Endothelial cell of umbilical vein (primary cell): ENCODE data around the gene REEP5. TPM values are rescaled to one million over a fixed set of nuclear protein-coding genes. Genes with fewer than 3 reads are reported as not detected.

ENCODE experiments used
- BruUV-seq: library from RNA; stranded (reverse); fragments of 400-500 nt; replicated peaks from 2 replicates; lab custom pipeline; 2021; lab: Mats Ljungman, UMichigan
- CTCF ChIA-PET: fragments of 300-600, 350-600 bp; sonication (Branson Sonifier 250); formaldehyde crosslinking; loops from one replicate; lab custom pipeline; 2021; ENCODE audit warnings: antibody characterized with exemption, inconsistent platforms; lab: Charles Lee
- POLR2A ChIA-PET: fragments of 300-600, 350-600 bp; sonication (Branson Sonifier 250); formaldehyde crosslinking; loops from one replicate; lab custom pipeline; 2021; ENCODE audit warnings: antibody characterized with exemption, inconsistent platforms; lab: Charles Lee
- DNase-seq: peaks from one replicate; pipeline ENCODE4 v3.0.0-alpha.2; 2011; ENCODE audit warnings: low read depth, low spot score
- FAIRE-seq: peaks from 2 replicates; lab custom pipeline; 2011; peaks lifted over from hg19 to GRCh38; lab: Jason Lieb, UNC
- H2AFZ ChIP-seq: 2 replicates; pipeline ENCODE4 v1.6.0; 2012; ENCODE audit warnings: low read depth, low read length, control low read depth, inconsistent platforms
- H3K27ac ChIP-seq: 2 replicates; pipeline ENCODE4 v1.5.1; 2011; ENCODE audit warnings: low read depth, mild to moderate bottlenecking, control low read depth, low read length, moderate library complexity; ENCODE audit not compliant: insufficient read depth
- H3K27me3 ChIP-seq, 2 experiments: 2 replicates each; pipeline versions ENCODE4 v1.6.0 to v1.6.1; 2011; ENCODE audit warnings: low read length in 2 of 2, mixed read lengths in 1 of 2; ENCODE audit not compliant: control insufficient read depth in 2 of 2, insufficient read depth in 2 of 2
- H3K36me3 ChIP-seq, 2 experiments: 2 replicates in 1 of 2; 3 replicates in 1 of 2; pipeline ENCODE4 v1.5.1; 2011; ENCODE audit warnings: low read length in 2 of 2, mild to moderate bottlenecking in 1 of 2, moderate library complexity in 1 of 2; ENCODE audit not compliant: control insufficient read depth in 2 of 2, insufficient read depth in 2 of 2; ENCODE audit errors: extremely low read depth in 1 of 2
- H3K4me1 ChIP-seq: 3 replicates; pipeline ENCODE4 v1.5.1; 2011; ENCODE audit warnings: mild to moderate bottlenecking, low read length; ENCODE audit not compliant: control insufficient read depth, insufficient read depth; ENCODE audit errors: extremely low read depth
- H3K4me2 ChIP-seq: 2 replicates; pipeline ENCODE4 v1.6.1; 2011; ENCODE audit warnings: low read length, control low read depth, mixed read lengths; ENCODE audit not compliant: insufficient read depth
- H3K4me3 ChIP-seq, 3 experiments: fragments of 200-600 bp in 1 of 3; sonication (generic), shearing (Covaris generic) in 1 of 3; replicated peaks in 1 of 3; 2 replicates each; pipeline ENCODE4 v1.5.1; 2011 to 2016; ENCODE audit warnings: control low read depth in 3 of 3, low read length in 3 of 3, mild to moderate bottlenecking in 2 of 3, inconsistent platforms in 1 of 3, low read depth in 1 of 3, moderate library complexity in 1 of 3; ENCODE audit not compliant: insufficient read depth in 1 of 3
- H3K79me2 ChIP-seq: 2 replicates; pipeline ENCODE4 v1.6.0; 2012; ENCODE audit warnings: low read length, inconsistent platforms; ENCODE audit not compliant: control insufficient read depth, insufficient read depth
- H3K9ac ChIP-seq: replicated peaks from 2 replicates; pipeline ENCODE3; 2011; ENCODE audit warnings: low read length, control low read depth; ENCODE audit not compliant: insufficient read depth; ENCODE audit errors: extremely low read depth
- H3K9me1 ChIP-seq: replicated peaks from 3 replicates; pipeline ENCODE4 v1.6.0; 2011; ENCODE audit warnings: mild to moderate bottlenecking, low read length; ENCODE audit not compliant: control insufficient read depth, insufficient read depth; ENCODE audit errors: extremely low read depth
- H3K9me3 ChIP-seq: replicated peaks from 2 replicates; pipeline ENCODE4 v1.5.1; 2012; ENCODE audit warnings: low read length, inconsistent platforms; ENCODE audit not compliant: control insufficient read depth, insufficient read depth
- H4K20me1 ChIP-seq: replicated peaks from 2 replicates; pipeline ENCODE3; 2011; ENCODE audit warnings: mild to moderate bottlenecking, low read length; ENCODE audit not compliant: control insufficient read depth, insufficient read depth; ENCODE audit errors: extremely low read depth
- CTCF ChIP-seq, 2 donors: IDR thresholded peaks; 1 replicate in 1 of 2; 2 replicates in 1 of 2; pipeline ENCODE4 v1.5.1; 2011; ENCODE audit warnings: low read length in 2 of 2, mild to moderate bottlenecking in 2 of 2, moderate library complexity in 2 of 2, control low read depth in 1 of 2, inconsistent platforms in 1 of 2, low read depth in 1 of 2; ENCODE audit not compliant: insufficient read depth in 1 of 2; ENCODE audit errors: extremely low read depth in 1 of 2
- EZH2 ChIP-seq: IDR thresholded peaks from 2 replicates; pipeline ENCODE4 v1.6.1; 2012; ENCODE audit warnings: borderline replicate concordance, low read depth, mild to moderate bottlenecking, moderate library complexity, low read length, inconsistent platforms; ENCODE audit not compliant: severe bottlenecking
- FOS ChIP-seq: IDR thresholded peaks from 2 replicates; pipeline ENCODE4 v1.6.1; 2011; ENCODE audit warnings: mild to moderate bottlenecking, low read length, moderate library complexity, borderline replicate concordance; ENCODE audit not compliant: insufficient read depth
- GATA2 ChIP-seq: IDR thresholded peaks from 2 replicates; pipeline ENCODE4 v1.7.0; 2011; ENCODE audit warnings: low read depth, mild to moderate bottlenecking, moderate library complexity, mixed read lengths, low read length; ENCODE audit not compliant: insufficient read length, insufficient read depth
- JUN ChIP-seq: IDR thresholded peaks from 2 replicates; pipeline ENCODE4 v1.6.1; 2011; ENCODE audit warnings: borderline replicate concordance, low read depth; ENCODE audit not compliant: insufficient read length, insufficient read depth
- MAX ChIP-seq: IDR thresholded peaks from 2 replicates; pipeline ENCODE4 v1.6.1; 2011; ENCODE audit not compliant: insufficient read depth, insufficient read length
- MYC ChIP-seq: IDR thresholded peaks from one replicate; pipeline ENCODE4 v1.6.1; 2011; ENCODE audit warnings: mild to moderate bottlenecking, low read depth, low read length
- POLR2A ChIP-seq: IDR thresholded peaks from 2 replicates; pipeline ENCODE4 v1.6.1; 2012; ENCODE audit warnings: low read depth, mild to moderate bottlenecking, control low read depth, low read length
- POLR2AphosphoS5 ChIP-seq: IDR thresholded peaks from 2 replicates; pipeline ENCODE4 v1.6.1; 2012; ENCODE audit warnings: low read depth, mild to moderate bottlenecking, control low read depth, low read length, moderate library complexity; ENCODE audit not compliant: insufficient read depth
- dilution Hi-C: fragments of 300-500 bp; cut with MboI; formaldehyde crosslinking; loops from one replicate; pipeline ENCODE4 v1.15.0; 2019; ENCODE audit warnings: low sequenced_read_pairs; ENCODE audit not compliant: extremely low pct_ligation_motif_present
- intact Hi-C: fragments of 100-400 bp; cut with micrococcal nuclease; formaldehyde crosslinking; loops from one replicate; pipeline ENCODE4 v1.10.0; 2022
- polyA plus RNA-seq, 4 experiments: library from polyadenylated mRNA; depleted of rRNA in 3 of 4; stranded (reverse) in 3 of 4; unstranded in 1 of 4; fragments of >200 nt; gene quantifications; 2 replicates each; pipeline versions ENCODE4 v1.2.1 to v1.2.3, GENCODE V29; 2011 to 2012; ENCODE audit warnings: missing spikeins in 1 of 4
- total RNA-seq: library from RNA; stranded (reverse); gene quantifications from 2 replicates; pipeline ENCODE4 v1.2.3, GENCODE V29; 2021

The REEP5 gene
- total and polyA plus RNA-seq, 2 donors (not counting 3 experiments of a cell fraction or from before 2014, with no cell fraction given): 98.0 to 163 TPM

GRCh38 chr5:112960863-112961504 lies 39.0 kb upstream of the REEP5 start:
- no peak overlapping the region for H3K27ac ChIP-seq
- no peak for FAIRE-seq
- dilution Hi-C loops: no loop called here

More at GRCh38 chr5:112960863-112961504, 39.0 kb upstream of the REEP5 start:
- no TSS peak for BruUV-seq
- Histone ChIP-seq H3K9me1 (no peaks in the 10 kb centered on the region), H3K4me1 (peaks cover 28% of the 10 kb centered on the region), H3K4me2 (no peak overlapping the region), H2AFZ (no peak overlapping the region), H3K9me3 (no peaks in the 10 kb centered on the region), H3K27me3 (no peaks in the 10 kb centered on the region), H3K79me2 (no peaks in the 10 kb centered on the region), H4K20me1 (no peaks in the 10 kb centered on the region), H3K36me3 (no peaks in the 10 kb centered on the region), H3K9ac (no peak overlapping the region), H3K4me3 (no peak overlapping the region)
- intact Hi-C loops: no loop called here
- POLR2A ChIA-PET: no interaction called here
- CTCF ChIA-PET: interaction anchor here (1.0 to 1.5 kb wide), 2 partner anchors 12 to 113 kb away, joined by 3 read pairs; no protein-coding TSS in a partner anchor
- no peak for DNase-seq
- no peak for TF ChIP-seq JUN
- TF ChIP-seq MAX: no peak
- TF ChIP-seq GATA2: no peak
- no peak for TF ChIP-seq POLR2AphosphoS5
- TF ChIP-seq EZH2: no peak
- TF ChIP-seq POLR2A: no peak
- no peak for TF ChIP-seq CTCF (IDR thresholded peaks at IDR 0.05; ENCODE audit: extremely low read depth in 1 of 2, insufficient read depth in 1 of 2, low read depth in 1 of 2, low read length in 2 of 2)
- TF ChIP-seq MYC: no peak
- TF ChIP-seq FOS: no peak
